Fibroblast of villous mesenchyme (primary cell): ENCODE measurements around the gene MYO7B. TPM values are rescaled to one million over a fixed set of nuclear protein-coding genes. Genes with fewer than 3 reads are reported as not detected.

Experiments
- DNase-seq: peaks from one replicate; pipeline ENCODE4 v3.0.0-alpha.2; 2010; ENCODE audit warnings: low read depth
- H3K4me3 ChIP-seq: 2 replicates; pipeline ENCODE4 v1.5.1; 2011; ENCODE audit warnings: low read depth, mild to moderate bottlenecking, low read length
- CTCF ChIP-seq: IDR thresholded peaks from 2 replicates; pipeline ENCODE4 v1.5.1; 2012; ENCODE audit warnings: low read depth, mild to moderate bottlenecking, low read length; ENCODE audit not compliant: insufficient read depth
- total RNA-seq: library from RNA; depleted of rRNA; stranded (reverse); fragments of >200 nt; gene quantifications from 2 replicates; pipeline ENCODE4 v1.2.3, GENCODE V29; 2012

MYO7B gene
- total RNA-seq, 1 donor: 0.86 TPM

GRCh38 chr2:127681288-127681804, 145.9 kb downstream of the MYO7B start:
- no peak for TF ChIP-seq CTCF
- DNase-seq: no peak
- no peak overlapping the region for H3K4me3 ChIP-seq

- DNase-seq: peak; percentile 95
- H3K4me3 ChIP-seq: no peak overlapping the region
- TF ChIP-seq CTCF: no peak
These were observed 146.7 kb downstream of the MYO7B start for GRCh38 chr2:127681976-127682857.

GRCh38 chr2:127683056-127683455, 147.6 kb downstream of the MYO7B start:
- DNase-seq: no peak
- H3K4me3 ChIP-seq: no peak overlapping the region
- TF ChIP-seq CTCF: no peak

GRCh38 chr2:127683757-127684156, 148.3 kb downstream of the MYO7B start:
- no peak for TF ChIP-seq CTCF
- peak; percentile 72 for DNase-seq
- H3K4me3 ChIP-seq: no peak overlapping the region

- DNase-seq: peak; percentile 93
- H3K4me3 ChIP-seq: no peak overlapping the region
- no peak for TF ChIP-seq CTCF
These were observed 150.1 kb downstream of the MYO7B start for GRCh38 chr2:127685410-127686080.

Other genes starting within 250 kb of the MYO7B start
- gene ERCC3, start 241.5 kb upstream of the MYO7B start, total RNA-seq: 43.8 and 47.1 TPM in 2 replicates
- gene MAP3K2, start 147.7 kb upstream of the MYO7B start, total RNA-seq: 38.4 and 53.5 TPM in 2 replicates
- gene PROC, start 117.3 kb upstream of the MYO7B start, total RNA-seq: not detected in 2 replicates
- gene IWS1, start 9.2 kb upstream of the MYO7B start, total RNA-seq: 35.1 and 42.7 TPM in 2 replicates
- not detected in 2 replicates for gene GPR17, start 110.5 kb downstream of the MYO7B start, total RNA-seq
- gene LIMS2, start 139.8 kb downstream of the MYO7B start, total RNA-seq: 24.8 and 28.9 TPM in 2 replicates
- 4.7 and 5.8 TPM in 2 replicates for gene SFT2D3, start 165.8 kb downstream of the MYO7B start, total RNA-seq